Measurements from ENCODE around the gene GABBR2.

DNA sequence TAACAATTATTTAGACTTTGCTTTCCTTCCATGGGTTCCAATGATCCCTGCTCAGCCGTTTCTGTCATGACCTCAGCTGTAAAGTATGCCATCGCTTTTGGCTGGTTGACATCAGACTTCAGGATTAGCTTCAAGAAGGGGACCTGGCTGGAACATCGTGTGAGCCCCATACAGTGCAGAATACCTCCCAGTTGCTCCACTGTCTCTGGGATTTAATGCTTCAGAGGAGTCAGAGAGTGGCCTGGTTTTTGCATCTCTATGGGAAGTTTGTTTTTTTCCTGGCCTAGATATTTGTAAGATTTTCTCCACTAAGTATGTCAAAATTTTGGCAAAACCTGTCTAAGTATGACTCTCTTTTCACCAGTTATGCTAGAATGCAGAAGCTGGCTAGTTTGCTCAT lies 216.9 kb downstream of the GABBR2 start:
- TF ChIP-seq TEAD4 (IDR thresholded peaks at IDR 0.05): no peak
- TF ChIP-seq RAD21 (IDR thresholded peaks at IDR 0.05; ENCODE audit: low read depth): no peak
- TF ChIP-seq NFIC (IDR thresholded peaks at IDR 0.05): no peak
- no peak for TF ChIP-seq CEBPB (IDR thresholded peaks at IDR 0.05)
- no peak for TF ChIP-seq TCF12 (IDR thresholded peaks at IDR 0.05; ENCODE audit: low read depth)
- no peak for TF ChIP-seq YY1 (IDR thresholded peaks at IDR 0.05; ENCODE audit: low read depth)
- TF ChIP-seq EP300 (IDR thresholded peaks at IDR 0.05; ENCODE audit: borderline replicate concordance): no peak
- no peak for TF ChIP-seq TAF1 (IDR thresholded peaks at IDR 0.05; ENCODE audit: low read depth)
- no peak for TF ChIP-seq CREB1 (IDR thresholded peaks at IDR 0.05; ENCODE audit: low read depth)
- no peak for TF ChIP-seq FOXM1 (IDR thresholded peaks at IDR 0.05; ENCODE audit: borderline replicate concordance, low read depth)
- TF ChIP-seq, protein P1, sequence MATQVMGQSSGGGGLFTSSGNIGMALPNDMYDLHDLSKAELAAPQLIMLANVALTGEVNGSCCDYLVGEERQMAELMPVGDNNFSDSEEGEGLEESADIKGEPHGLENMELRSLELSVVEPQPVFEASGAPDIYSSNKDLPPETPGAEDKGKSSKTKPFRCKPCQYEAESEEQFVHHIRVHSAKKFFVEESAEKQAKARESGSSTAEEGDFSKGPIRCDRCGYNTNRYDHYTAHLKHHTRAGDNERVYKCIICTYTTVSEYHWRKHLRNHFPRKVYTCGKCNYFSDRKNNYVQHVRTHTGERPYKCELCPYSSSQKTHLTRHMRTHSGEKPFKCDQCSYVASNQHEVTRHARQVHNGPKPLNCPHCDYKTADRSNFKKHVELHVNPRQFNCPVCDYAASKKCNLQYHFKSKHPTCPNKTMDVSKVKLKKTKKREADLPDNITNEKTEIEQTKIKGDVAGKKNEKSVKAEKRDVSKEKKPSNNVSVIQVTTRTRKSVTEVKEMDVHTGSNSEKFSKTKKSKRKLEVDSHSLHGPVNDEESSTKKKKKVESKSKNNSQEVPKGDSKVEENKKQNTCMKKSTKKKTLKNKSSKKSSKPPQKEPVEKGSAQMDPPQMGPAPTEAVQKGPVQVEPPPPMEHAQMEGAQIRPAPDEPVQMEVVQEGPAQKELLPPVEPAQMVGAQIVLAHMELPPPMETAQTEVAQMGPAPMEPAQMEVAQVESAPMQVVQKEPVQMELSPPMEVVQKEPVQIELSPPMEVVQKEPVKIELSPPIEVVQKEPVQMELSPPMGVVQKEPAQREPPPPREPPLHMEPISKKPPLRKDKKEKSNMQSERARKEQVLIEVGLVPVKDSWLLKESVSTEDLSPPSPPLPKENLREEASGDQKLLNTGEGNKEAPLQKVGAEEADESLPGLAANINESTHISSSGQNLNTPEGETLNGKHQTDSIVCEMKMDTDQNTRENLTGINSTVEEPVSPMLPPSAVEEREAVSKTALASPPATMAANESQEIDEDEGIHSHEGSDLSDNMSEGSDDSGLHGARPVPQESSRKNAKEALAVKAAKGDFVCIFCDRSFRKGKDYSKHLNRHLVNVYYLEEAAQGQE (IDR thresholded peaks at IDR 0.05; ENCODE audit: low read depth): no peak
- no peak for TF ChIP-seq ZBTB7A (IDR thresholded peaks at IDR 0.05; ENCODE audit: low read depth)
- TF ChIP-seq, protein P2, sequence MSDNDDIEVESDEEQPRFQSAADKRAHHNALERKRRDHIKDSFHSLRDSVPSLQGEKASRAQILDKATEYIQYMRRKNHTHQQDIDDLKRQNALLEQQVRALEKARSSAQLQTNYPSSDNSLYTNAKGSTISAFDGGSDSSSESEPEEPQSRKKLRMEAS (IDR thresholded peaks at IDR 0.05): no peak
- TF ChIP-seq, protein P3, sequence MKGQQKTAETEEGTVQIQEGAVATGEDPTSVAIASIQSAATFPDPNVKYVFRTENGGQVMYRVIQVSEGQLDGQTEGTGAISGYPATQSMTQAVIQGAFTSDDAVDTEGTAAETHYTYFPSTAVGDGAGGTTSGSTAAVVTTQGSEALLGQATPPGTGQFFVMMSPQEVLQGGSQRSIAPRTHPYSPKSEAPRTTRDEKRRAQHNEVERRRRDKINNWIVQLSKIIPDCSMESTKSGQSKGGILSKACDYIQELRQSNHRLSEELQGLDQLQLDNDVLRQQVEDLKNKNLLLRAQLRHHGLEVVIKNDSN (IDR thresholded peaks at IDR 0.05): no peak
